GM11168 (cell line): Measurements from ENCODE around the gene ARL6IP1.

Experiments used
- in situ Hi-C: fragments of 300-500 bp; cut with MboI; formaldehyde crosslinking; loops from one replicate; pipeline ENCODE4 v1.12.0; 2022; ENCODE audit warnings: low sequenced_read_pairs; ENCODE audit not compliant: unreplicated experiment

Gene ARL6IP1

GRCh38 chr16:18801145-18801972, at the start of gene ARL6IP1:
Gene ARL6IP1, minus strand, starts transcription at chr16:18801549. Its CDS starts 83 bp downstream, at chr16:18801466.
- in situ Hi-C loops = no loop called here

- in situ Hi-C loops = no loop called here
These were observed 45.1 kb upstream of the ARL6IP1 start for GRCh38 chr16:18846416-18846815.

GRCh38 chr16:18842565-18842964, 41.2 kb upstream of the ARL6IP1 start:
- in situ Hi-C loops = no loop called here

- in situ Hi-C loops = no loop called here
These were observed 40.6 kb upstream of the ARL6IP1 start for GRCh38 chr16:18841833-18842525.

GRCh38 chr16:18839555-18839954, 38.2 kb upstream of the ARL6IP1 start:
- in situ Hi-C loops = no loop called here

GRCh38 chr16:18836702-18837101, 35.4 kb upstream of the ARL6IP1 start:
- in situ Hi-C loops = no loop called here

- in situ Hi-C loops = no loop called here
These were observed 33.5 kb upstream of the ARL6IP1 start for GRCh38 chr16:18834864-18835263.

GRCh38 chr16:18833707-18834505, 32.6 kb upstream of the ARL6IP1 start:
- in situ Hi-C loops = no loop called here

- in situ Hi-C loops = no loop called here
These were observed 31.3 kb upstream of the ARL6IP1 start for GRCh38 chr16:18832613-18833012.

- in situ Hi-C loops = no loop called here
These were observed 30.7 kb upstream of the ARL6IP1 start for GRCh38 chr16:18832006-18832405.

- in situ Hi-C loops = no loop called here
These were observed 27.9 kb upstream of the ARL6IP1 start for GRCh38 chr16:18829251-18829650.

- in situ Hi-C loops = no loop called here
These were observed 26.5 kb upstream of the ARL6IP1 start for GRCh38 chr16:18827890-18828289.

- in situ Hi-C loops = no loop called here
These were observed 14.9 kb upstream of the ARL6IP1 start for GRCh38 chr16:18816286-18816685.

- in situ Hi-C loops = no loop called here
These were observed 10.6 kb upstream of the ARL6IP1 start for GRCh38 chr16:18811925-18812324.

- in situ Hi-C loops = no loop called here
These were observed 7.8 kb upstream of the ARL6IP1 start for GRCh38 chr16:18809165-18809564.

- in situ Hi-C loops = no loop called here
These were observed 4.0 kb upstream of the ARL6IP1 start for GRCh38 chr16:18805257-18805773.

- in situ Hi-C loops = no loop called here
These were observed 3.2 kb upstream of the ARL6IP1 start for GRCh38 chr16:18804540-18804939.

GRCh38 chr16:18803569-18804462, 2.5 kb upstream of the ARL6IP1 start:
- in situ Hi-C loops = no loop called here

- in situ Hi-C loops = no loop called here
These were observed 1.5 kb upstream of the ARL6IP1 start for GRCh38 chr16:18802767-18803343.
